ENCODE results near the gene CLASP2. TPM values are rescaled to one million over a fixed set of nuclear protein-coding genes. Genes with fewer than 3 reads are reported as not detected.

CLASP2 gene
- total RNA-seq, 1 experiment from 2014 or later: 40.4 TPM

GRCh38 chr3:33694944-33695343 lies 23.1 kb downstream of the CLASP2 start:
- POLR2A ChIA-PET: no interaction called here
- intact Hi-C loops (cut with micrococcal nuclease; ENCODE audit: unreplicated experiment): no loop called here
- H3K27ac ChIP-seq (ENCODE audit: low read length): no peak overlapping the region
- BruUV-seq (replicated peaks): no TSS peak
- H3K9me3 ChIP-seq (ENCODE audit: control insufficient read depth, insufficient read depth, low read depth, low read length): peaks cover 10% of the 10 kb centered on the region; the same call in 1 of the 2 replicates
- TF ChIP-seq POLR2AphosphoS5 (IDR thresholded peaks at IDR 0.05; ENCODE audit: low read depth, low read length): no peak
- no peak for TF ChIP-seq SIN3A (IDR thresholded peaks at IDR 0.05; ENCODE audit: borderline replicate concordance, insufficient read depth, low read depth, low read length)
- TF ChIP-seq REST (IDR thresholded peaks at IDR 0.05; ENCODE audit: insufficient read depth in 1 of 2, low read depth in 2 of 2, low read length in 1 of 2): no peak
- no peak for TF ChIP-seq CTCF (IDR thresholded peaks at IDR 0.05)
- no peak for TF ChIP-seq TCF7L2 (IDR thresholded peaks at IDR 0.05; ENCODE audit: low read depth, low read length)
- DNase-seq (ENCODE audit: low read depth, low spot score) (no peak), ATAC-seq (no peak)
- in situ Hi-C loops (cut with HindIII; ENCODE audit: low pct_unique_long_range_greater_than_20kb, low sequenced_read_pairs): no loop called here
- no peaks in the 10 kb centered on the region; the same call in 1 of the 2 replicates for H3K36me3 ChIP-seq (ENCODE audit: control insufficient read depth, insufficient read depth, low read length)
- H3K4me1 ChIP-seq (ENCODE audit: control insufficient read depth, insufficient read depth, low read length): no peaks in the 10 kb centered on the region
- CTCF ChIA-PET: no interaction called here
- no peak overlapping the region for H3K4me3 ChIP-seq (ENCODE audit: low read depth in 2 of 2, low read length in 2 of 2)
- no peaks in the 10 kb centered on the region for H3K27me3 ChIP-seq (ENCODE audit: control insufficient read depth, insufficient read depth, low read length)

- DNase-seq (ENCODE audit: low read depth, low spot score): no peak
- H3K27ac ChIP-seq (ENCODE audit: low read length): no peak overlapping the region
- no peaks in the 10 kb centered on the region; the same call in 1 of the 2 replicates for H3K36me3 ChIP-seq (ENCODE audit: control insufficient read depth, insufficient read depth, low read length)
- in situ Hi-C loops (cut with HindIII; ENCODE audit: low pct_unique_long_range_greater_than_20kb, low sequenced_read_pairs) (no loop called here), intact Hi-C loops (cut with micrococcal nuclease; ENCODE audit: unreplicated experiment) (no loop called here)
- BruUV-seq (replicated peaks): no TSS peak
- POLR2A ChIA-PET: no interaction called here
- no peak for ATAC-seq
- TF ChIP-seq REST (IDR thresholded peaks at IDR 0.05; ENCODE audit: insufficient read depth in 1 of 2, low read depth in 2 of 2, low read length in 1 of 2): no peak
- TF ChIP-seq TCF7L2 (IDR thresholded peaks at IDR 0.05; ENCODE audit: low read depth, low read length): no peak
- TF ChIP-seq CTCF (IDR thresholded peaks at IDR 0.05): no peak
- TF ChIP-seq SIN3A (IDR thresholded peaks at IDR 0.05; ENCODE audit: borderline replicate concordance, insufficient read depth, low read depth, low read length): no peak
- no peak for TF ChIP-seq POLR2AphosphoS5 (IDR thresholded peaks at IDR 0.05; ENCODE audit: low read depth, low read length)
- CTCF ChIA-PET: no interaction called here
- no peaks in the 10 kb centered on the region for H3K27me3 ChIP-seq (ENCODE audit: control insufficient read depth, insufficient read depth, low read length)
- H3K4me1 ChIP-seq (ENCODE audit: control insufficient read depth, insufficient read depth, low read length): no peaks in the 10 kb centered on the region
- H3K4me3 ChIP-seq (ENCODE audit: low read depth in 2 of 2, low read length in 2 of 2): no peak overlapping the region
- H3K9me3 ChIP-seq (ENCODE audit: control insufficient read depth, insufficient read depth, low read depth, low read length): no peaks in the 10 kb centered on the region
Observed at GRCh38 chr3:33690341-33690740, 27.7 kb downstream of the CLASP2 start.

Measured in Panc1 (cell line).